Left ventricle myocardium inferior (tissue), 1 donor: Measurements from ENCODE around the gene DMBX1. TPM values are rescaled to one million over a fixed set of nuclear protein-coding genes. Genes with fewer than 3 reads are reported as not detected.

Experiments used
- DNase-seq: peaks from one replicate; pipeline ENCODE4 v3.0.0-alpha.2; 2020
- H3K27ac ChIP-seq: fragments of 200-600 bp; replicated peaks from 2 replicates; pipeline ENCODE4 v1.8.0; 2021
- H3K27me3 ChIP-seq: fragments of 200-600 bp; 2 replicates; pipeline ENCODE4 v1.8.0; 2021; ENCODE audit warnings: low read depth
- H3K36me3 ChIP-seq: fragments of 200-600 bp; 2 replicates; pipeline ENCODE4 v1.8.0; 2021
- H3K4me1 ChIP-seq: fragments of 200-600 bp; 2 replicates; pipeline ENCODE4 v1.8.0; 2021
- H3K4me3 ChIP-seq: fragments of 200-600 bp; 2 replicates; pipeline ENCODE4 v1.8.0; 2021; ENCODE audit warnings: mild to moderate bottlenecking, moderate library complexity
- H3K9me3 ChIP-seq: fragments of 200-600 bp; replicated peaks from 2 replicates; pipeline ENCODE4 v1.8.0; 2021
- intact Hi-C: fragments of 100-400 bp; cut with micrococcal nuclease; formaldehyde crosslinking; loops from one replicate; pipeline ENCODE4 v1.11.0; 2022
- total RNA-seq: library from RNA; stranded (reverse); fragmentation: NEBNext Ultra II Directional; extraction: Animal tissue kit (Norgen Biotek cat#: 25700); gene quantifications from one replicate; pipeline ENCODE4 v1.2.1, GENCODE V29; 2021
- TF ChIP-seq, protein P1 (sequence below): fragments of 200-600 bp; IDR thresholded peaks from 2 replicates; pipeline ENCODE4 v1.8.0; 2021; ENCODE audit warnings: antibody characterized with exemption, mild to moderate bottlenecking, borderline replicate concordance
- donor health status: DM: no; HTN: yes; CAD: no; lungs with severe emphysema.

Gene DMBX1
- total RNA-seq, 1 donor from 2014 or later = not detected

DNA sequence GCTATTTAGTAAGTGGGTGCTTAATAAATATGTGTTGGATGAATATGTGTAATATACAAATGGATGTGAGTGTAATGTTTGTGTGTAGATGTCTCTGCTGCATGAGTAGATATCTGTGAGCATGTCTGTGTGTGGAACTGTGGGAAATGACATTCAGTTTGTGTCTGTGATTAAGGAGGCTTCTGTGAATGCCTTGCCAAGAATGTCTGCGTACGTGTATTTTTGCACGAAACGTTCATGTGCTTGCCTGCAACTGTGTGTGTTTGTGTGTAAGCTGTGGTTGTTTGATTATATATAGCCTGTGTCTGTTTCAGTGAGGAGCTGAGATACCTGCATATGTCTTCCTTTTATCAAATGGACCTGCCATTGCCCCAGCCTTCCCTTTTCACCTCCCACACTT lies 13.8 kb downstream of the DMBX1 start:
- DNase-seq = no peak
- H3K27me3 ChIP-seq = peaks cover 60% of the 10 kb centered on the region
- TF ChIP-seq, protein P1, sequence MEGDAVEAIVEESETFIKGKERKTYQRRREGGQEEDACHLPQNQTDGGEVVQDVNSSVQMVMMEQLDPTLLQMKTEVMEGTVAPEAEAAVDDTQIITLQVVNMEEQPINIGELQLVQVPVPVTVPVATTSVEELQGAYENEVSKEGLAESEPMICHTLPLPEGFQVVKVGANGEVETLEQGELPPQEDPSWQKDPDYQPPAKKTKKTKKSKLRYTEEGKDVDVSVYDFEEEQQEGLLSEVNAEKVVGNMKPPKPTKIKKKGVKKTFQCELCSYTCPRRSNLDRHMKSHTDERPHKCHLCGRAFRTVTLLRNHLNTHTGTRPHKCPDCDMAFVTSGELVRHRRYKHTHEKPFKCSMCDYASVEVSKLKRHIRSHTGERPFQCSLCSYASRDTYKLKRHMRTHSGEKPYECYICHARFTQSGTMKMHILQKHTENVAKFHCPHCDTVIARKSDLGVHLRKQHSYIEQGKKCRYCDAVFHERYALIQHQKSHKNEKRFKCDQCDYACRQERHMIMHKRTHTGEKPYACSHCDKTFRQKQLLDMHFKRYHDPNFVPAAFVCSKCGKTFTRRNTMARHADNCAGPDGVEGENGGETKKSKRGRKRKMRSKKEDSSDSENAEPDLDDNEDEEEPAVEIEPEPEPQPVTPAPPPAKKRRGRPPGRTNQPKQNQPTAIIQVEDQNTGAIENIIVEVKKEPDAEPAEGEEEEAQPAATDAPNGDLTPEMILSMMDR = no peak
- H3K4me3 ChIP-seq = no peak overlapping the region
- no peaks in the 10 kb centered on the region for H3K9me3 ChIP-seq
- H3K36me3 ChIP-seq = no peaks in the 10 kb centered on the region
- no peaks in the 10 kb centered on the region for H3K4me1 ChIP-seq
- no peak overlapping the region for H3K27ac ChIP-seq
- intact Hi-C loops = no loop called here

DNA sequence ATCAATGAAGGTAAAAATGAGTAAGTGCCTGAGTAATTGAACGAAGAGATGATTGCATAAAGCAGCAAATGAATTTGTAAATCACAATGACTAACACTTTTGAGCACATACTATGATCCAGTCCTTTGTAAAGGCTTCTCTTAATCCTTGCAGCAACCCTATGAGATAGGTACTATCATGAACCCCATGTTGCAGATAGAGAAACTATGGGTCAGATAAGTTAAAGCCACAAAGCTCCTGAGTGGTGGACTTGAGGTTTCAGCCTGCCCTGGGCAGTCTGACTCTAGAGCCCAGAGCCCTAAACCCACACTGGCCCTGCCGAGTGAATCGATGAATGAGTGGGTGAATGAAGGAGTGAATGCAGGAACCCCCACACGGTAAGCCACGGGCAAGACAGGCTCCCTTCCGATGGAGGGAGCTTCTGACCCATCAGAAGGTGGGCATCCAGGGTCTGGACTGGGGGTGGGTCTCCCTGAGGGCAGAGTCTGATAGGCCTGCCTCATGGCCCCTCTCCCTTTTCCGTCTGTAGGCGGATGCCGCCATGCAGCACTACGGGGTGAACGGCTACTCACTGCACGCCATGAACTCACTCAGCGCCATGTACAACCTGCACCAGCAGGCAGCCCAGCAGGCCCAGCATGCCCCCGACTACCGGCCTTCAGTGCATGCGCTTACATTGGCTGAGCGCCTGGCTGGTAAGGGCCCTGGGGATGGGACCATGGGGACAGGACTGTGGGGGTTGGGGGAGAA lies 17.0 kb downstream of the DMBX1 start:
- Histone ChIP-seq H3K27ac (no peak overlapping the region), H3K36me3 (no peaks in the 10 kb centered on the region), H3K4me3 (no peak overlapping the region), H3K9me3 (no peaks in the 10 kb centered on the region), H3K4me1 (no peaks in the 10 kb centered on the region), H3K27me3 (peaks cover 60% of the 10 kb centered on the region)
- TF ChIP-seq, protein P1 = no peak
- DNase-seq = no peak
- intact Hi-C loops = no loop called here

DNA sequence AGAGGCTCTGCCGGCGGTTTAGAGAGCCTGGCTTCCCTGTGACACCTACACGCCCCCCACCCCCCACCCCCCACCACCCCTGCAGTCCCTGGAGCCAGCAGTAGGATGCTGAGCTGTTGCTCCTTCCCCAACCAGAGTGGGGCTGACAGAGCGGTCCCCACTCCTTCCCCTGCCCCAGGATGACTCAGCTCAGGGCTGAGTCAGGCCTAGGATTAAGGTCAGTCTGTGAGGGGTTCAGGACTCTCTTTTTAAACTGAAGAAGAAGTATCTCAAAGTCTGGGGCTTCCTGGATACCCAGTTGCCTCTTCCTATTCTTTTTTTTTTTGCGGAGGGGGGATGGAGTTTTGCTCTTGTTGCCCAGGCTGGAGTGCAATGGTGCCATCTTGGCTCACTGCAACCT lies 19.1 kb downstream of the DMBX1 start:
- Histone ChIP-seq H3K27me3 (peaks cover 59% of the 10 kb centered on the region), H3K36me3 (no peaks in the 10 kb centered on the region), H3K4me3 (no peak overlapping the region), H3K9me3 (no peaks in the 10 kb centered on the region), H3K4me1 (no peaks in the 10 kb centered on the region), H3K27ac (no peak overlapping the region)
- no peak for DNase-seq
- intact Hi-C loops = no loop called here
- TF ChIP-seq, protein P1 = no peak

DNA sequence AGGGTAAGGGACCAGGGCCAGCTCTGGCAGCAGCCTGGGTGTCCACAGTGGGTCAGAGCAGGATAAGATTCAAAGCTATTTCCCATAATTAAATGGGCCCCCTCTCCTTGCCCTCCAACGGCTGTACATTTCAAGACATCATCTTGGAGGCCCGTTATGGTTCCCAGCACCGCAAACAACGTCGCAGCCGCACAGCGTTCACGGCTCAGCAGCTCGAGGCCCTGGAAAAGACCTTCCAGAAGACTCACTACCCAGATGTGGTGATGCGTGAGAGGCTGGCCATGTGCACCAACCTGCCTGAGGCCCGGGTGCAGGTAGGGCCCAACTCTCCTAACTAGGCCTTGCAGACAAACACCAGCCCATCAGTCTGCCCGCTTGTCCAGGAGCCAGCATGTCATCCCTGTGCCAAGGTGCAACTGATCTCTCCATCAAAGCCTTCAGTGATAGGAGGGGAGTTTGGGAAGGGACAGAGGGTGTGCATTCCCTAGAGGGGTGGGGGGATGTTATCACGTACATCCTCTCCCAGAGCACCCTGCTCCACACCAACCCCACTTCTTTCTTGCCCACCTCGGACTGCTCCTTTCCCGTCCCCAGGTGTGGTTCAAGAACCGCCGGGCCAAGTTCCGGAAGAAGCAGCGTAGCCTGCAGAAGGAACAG lies 20.8 kb downstream of the DMBX1 start:
- peaks cover 75% of the 10 kb centered on the region for H3K27me3 ChIP-seq

DNA sequence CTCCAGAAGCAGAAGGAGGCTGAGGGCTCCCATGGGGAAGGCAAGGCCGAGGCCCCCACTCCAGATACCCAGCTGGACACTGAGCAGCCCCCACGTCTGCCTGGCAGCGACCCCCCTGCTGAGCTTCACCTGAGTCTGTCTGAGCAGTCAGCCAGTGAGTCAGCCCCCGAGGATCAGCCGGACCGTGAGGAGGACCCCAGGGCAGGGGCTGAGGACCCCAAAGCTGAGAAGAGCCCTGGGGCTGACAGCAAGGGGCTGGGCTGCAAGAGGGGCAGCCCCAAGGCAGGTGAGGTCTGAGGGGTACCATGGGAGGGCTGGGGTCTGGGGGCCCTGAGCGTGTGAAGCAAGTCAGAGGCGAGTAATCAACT lies 21.3 kb downstream of the DMBX1 start:
- peaks cover 75% of the 10 kb centered on the region for H3K27me3 ChIP-seq

More for the DNA sequence above, 20.8 kb downstream of the DMBX1 start:
- DNase-seq = no peak
- no peak overlapping the region for H3K27ac ChIP-seq
- TF ChIP-seq, protein P1 = no peak
- no peaks in the 10 kb centered on the region for H3K36me3 ChIP-seq
- H3K9me3 ChIP-seq = no peaks in the 10 kb centered on the region
- intact Hi-C loops = no loop called here
- H3K4me1 ChIP-seq = no peaks in the 10 kb centered on the region
- no peak overlapping the region for H3K4me3 ChIP-seq

More for the DNA sequence above, 21.3 kb downstream of the DMBX1 start:
- Histone ChIP-seq H3K4me1 (no peaks in the 10 kb centered on the region), H3K36me3 (no peaks in the 10 kb centered on the region), H3K4me3 (no peak overlapping the region), H3K27ac (no peak overlapping the region), H3K9me3 (no peaks in the 10 kb centered on the region)
- intact Hi-C loops = no loop called here
- no peak for DNase-seq
- TF ChIP-seq, protein P1 = no peak
